K562 (cell line): ENCODE data around the gene OCEL1. TPM values are rescaled to one million over a fixed set of nuclear protein-coding genes. Genes with fewer than 3 reads are reported as not detected.

ENCODE experiments used
- BRCA1 ChIP-seq, 2 experiments: fragments of 450-650 bp in 1 of 2; sonication (generic) in 1 of 2; formaldehyde crosslinking in 1 of 2; IDR thresholded peaks; 2 replicates each; pipeline versions ENCODE4 v1.5.0 to v1.6.1; 2017 to 2020; ENCODE audit warnings: mild to moderate bottlenecking in 1 of 2, missing genetic modification reagents in 1 of 2
- DPF2 ChIP-seq: fragments of 450-650 bp; IDR thresholded peaks from 2 replicates; pipeline ENCODE4 v1.6.1; 2016
- ESRRB ChIP-seq: fragments of 250-450 bp; sonication (Bioruptor Pico); IDR thresholded peaks from 2 replicates; pipeline ENCODE4 v1.5.0; 2020; ENCODE audit warnings: mild to moderate bottlenecking, moderate library complexity, borderline replicate concordance
- FOXJ2 ChIP-seq: fragments of 200-800 bp; sonication (Bioruptor generic); IDR thresholded peaks from 2 replicates; pipeline ENCODE4 v1.6.1; 2016; ENCODE audit warnings: missing genetic modification characterization, missing compliant biosample characterization
- FOXM1 ChIP-seq, 2 experiments: fragments of 450-650 bp in 1 of 2; sonication (generic) in 1 of 2; formaldehyde crosslinking in 1 of 2; IDR thresholded peaks; 2 replicates each; pipeline versions ENCODE4 v1.6.1 to v1.9.0; 2017 to 2022; ENCODE audit warnings: low read depth in 2 of 2, mild to moderate bottlenecking in 2 of 2, missing genetic modification reagents in 1 of 2, moderate library complexity in 1 of 2
- MBD2 ChIP-seq: sonication (generic); IDR thresholded peaks from 2 replicates; pipeline ENCODE4 v1.6.1; 2016; ENCODE audit warnings: low read depth, borderline replicate concordance
- NONO ChIP-seq, 2 experiments: fragments of 200-400 bp in 1 of 2; fragments of 450-650 bp in 1 of 2; formaldehyde crosslinking in 1 of 2; IDR thresholded peaks; 2 replicates each; pipeline ENCODE4 v1.6.1; 2017; ENCODE audit warnings: low read depth in 2 of 2, mild to moderate bottlenecking in 2 of 2, moderate library complexity in 2 of 2, low read length in 1 of 2
- OTX1 ChIP-seq: fragments of 450-650 bp; formaldehyde crosslinking; IDR thresholded peaks from 2 replicates; pipeline ENCODE4 v1.4.0; 2022; ENCODE audit warnings: mild to moderate bottlenecking
- POLR2H ChIP-seq: IDR thresholded peaks from 2 replicates; pipeline ENCODE4 v1.6.1; 2016; ENCODE audit warnings: missing genetic modification characterization, low read depth, mild to moderate bottlenecking, control low read depth, missing compliant biosample characterization, moderate library complexity
- RBBP5 ChIP-seq: fragments of 200-600 bp; sonication (generic); IDR thresholded peaks from 2 replicates; pipeline ENCODE4 v1.6.1; 2012; ENCODE audit warnings: borderline replicate concordance, mild to moderate bottlenecking, low read length, control low read depth, inconsistent platforms; ENCODE audit not compliant: insufficient read depth, poor library complexity, severe bottlenecking
- RBM39 ChIP-seq: fragments of 200-400 bp; formaldehyde crosslinking; optimal IDR thresholded peaks from 2 replicates; pipeline ENCODE3; 2018; ENCODE audit warnings: low read depth, low read length
- SETDB1 ChIP-seq: IDR thresholded peaks from one replicate; pipeline ENCODE4 v1.6.1; 2012; ENCODE audit warnings: low read length, control low read depth, inconsistent platforms
- SMC3 ChIP-seq: conservative IDR thresholded peaks from 2 replicates; pipeline ENCODE4 v1.6.1; 2011; ENCODE audit warnings: low read depth, low read length, improper control_type of control experiment; ENCODE audit not compliant: insufficient read depth
- SOX6 ChIP-seq: fragments of 450-650 bp; IDR thresholded peaks from 2 replicates; pipeline ENCODE4 v1.6.1; 2014; ENCODE audit warnings: mild to moderate bottlenecking
- TAF1 ChIP-seq: IDR thresholded peaks from 2 replicates; pipeline ENCODE4 v1.6.1; 2011; ENCODE audit warnings: mild to moderate bottlenecking, low read length, moderate library complexity; ENCODE audit not compliant: insufficient read depth, control insufficient read depth, severe bottlenecking; ENCODE audit errors: extremely low read depth
- TARDBP ChIP-seq: fragments of 450-650 bp; IDR thresholded peaks from 2 replicates; pipeline ENCODE4 v1.6.1; 2016
- ZFX ChIP-seq: sonication (generic); formaldehyde crosslinking; IDR thresholded peaks from 2 replicates; pipeline ENCODE4 v1.8.0; 2022; ENCODE audit warnings: mild to moderate bottlenecking, missing genetic modification reagents, moderate library complexity
- ZNF24 ChIP-seq: fragments of 450-650 bp; IDR thresholded peaks from 2 replicates; pipeline ENCODE4 v1.6.1; 2016
- ZNF584 ChIP-seq: fragments of 200-800 bp; sonication (Bioruptor generic); IDR thresholded peaks from 2 replicates; pipeline ENCODE4 v1.6.1; 2016; ENCODE audit warnings: low read depth, mild to moderate bottlenecking, missing genetic modification characterization, missing compliant biosample characterization
- polyA plus RNA-seq, 8 experiments: library from polyadenylated mRNA; depleted of rRNA in 4 of 8; stranded (reverse) in 5 of 8; unstranded in 3 of 8; fragments of >200 nt; fragmentation: Nextera tagmentation in 2 of 8; fragmentation: Illumina TruSeq in 1 of 8; extraction: Ambion mirVana in 2 of 8; extraction: Trizol in 1 of 8; gene quantifications; 2 replicates each; pipeline versions ENCODE4 v1.2.1 to v1.2.3, GENCODE V29; 2011 to 2014; ENCODE audit warnings: inconsistent platforms in 1 of 8, missing spikeins in 1 of 8
- total RNA-seq, 7 experiments: library from RNA; depleted of rRNA in 6 of 7; stranded (reverse); fragments of >200 nt in 6 of 7; fragmentation: Illumina TruSeq in 2 of 7; extraction: Trizol in 2 of 7; gene quantifications; 2 replicates each; pipeline versions ENCODE4 v1.2.1 to v1.2.3, GENCODE V29; 2011 to 2021; ENCODE audit warnings: low replicate concordance in 1 of 7
- TF ChIP-seq, protein P1 (sequence below): IDR thresholded peaks from 2 replicates; pipeline ENCODE4 v1.6.1; 2011; ENCODE audit not compliant: insufficient read length; ENCODE audit errors: extremely low read depth
- TF ChIP-seq, protein P2 (sequence below): fragments of 450-650 bp; conservative IDR thresholded peaks from 2 replicates; pipeline ENCODE4 v1.6.1; 2016; ENCODE audit warnings: missing genetic modification characterization, low read depth, mild to moderate bottlenecking, control low read depth, missing compliant biosample characterization
- TF ChIP-seq, protein P3 (sequence below), 2 experiments: fragments of 200-800 bp in 1 of 2; sonication (Bioruptor generic) in 1 of 2; sonication (generic) in 1 of 2; formaldehyde crosslinking in 1 of 2; IDR thresholded peaks in 1 of 2; conservative IDR thresholded peaks in 1 of 2; 2 replicates each; pipeline versions ENCODE4 v1.5.0 to v1.6.1; 2016 to 2020; ENCODE audit warnings: missing compliant biosample characterization in 1 of 2, missing genetic modification characterization in 1 of 2, missing genetic modification reagents in 1 of 2

OCEL1 gene
- total and polyA plus RNA-seq, 9 of the 15 experiments (the other 6 are each of a cell fraction or from before 2014, with no cell fraction given), result 8.0 to 38.0 (median 12.4) TPM

DNA sequence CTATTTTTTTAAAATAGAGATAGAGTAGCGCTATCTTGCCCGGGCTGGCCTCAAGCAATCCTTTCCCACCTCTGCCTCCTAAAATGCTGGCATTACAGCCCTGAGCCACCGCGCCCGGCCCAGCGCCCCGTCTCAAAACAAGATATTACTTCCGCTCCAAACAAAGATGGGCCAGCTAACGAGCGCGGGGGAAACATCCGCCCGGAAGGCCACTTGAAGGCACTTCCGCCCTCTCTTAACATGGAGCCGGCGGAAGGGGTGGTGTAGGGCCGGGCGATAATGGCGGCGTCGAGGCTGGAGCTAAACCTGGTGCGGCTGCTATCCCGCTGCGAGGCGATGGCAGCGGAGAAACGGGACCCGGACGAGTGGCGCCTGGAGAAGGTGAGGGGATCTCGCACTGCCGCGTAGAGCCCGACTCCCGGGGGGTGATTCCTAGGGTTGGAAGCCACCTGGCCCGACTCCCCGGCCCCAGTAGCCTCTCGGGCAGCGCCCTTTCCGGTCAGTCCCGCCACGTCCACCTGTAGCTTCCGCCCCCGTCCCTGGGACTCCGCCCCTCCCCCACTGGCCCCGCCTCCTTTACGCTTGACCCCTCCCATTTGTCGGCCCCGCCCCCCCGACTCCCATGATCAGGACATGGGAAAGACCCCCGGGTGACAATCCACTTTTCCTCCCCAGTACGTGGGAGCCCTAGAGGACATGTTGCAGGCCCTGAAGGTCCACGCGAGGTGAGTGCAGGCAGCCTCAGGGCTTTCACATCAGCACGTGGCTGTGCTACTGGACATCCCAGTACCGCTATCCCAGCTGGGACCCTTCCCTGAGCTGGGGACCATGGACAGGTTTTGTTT lies 10.7 kb upstream of the OCEL1 start, which contains the start of gene USE1 (continued):
- TF ChIP-seq TAF1, result peak; percentile 97
- no peak for TF ChIP-seq FOXM1 (IDR thresholded peaks at IDR 0.05; ENCODE audit: low read depth)
- TF ChIP-seq FOXM1 (CRISPR knock-in tag; IDR thresholded peaks at IDR 0.05; ENCODE audit: low read depth), result peak; percentile 57; the same call in 1 of the 2 replicates
- no peak for TF ChIP-seq SETDB1
- peak; percentile 79 for TF ChIP-seq MBD2
- TF ChIP-seq NONO (IDR thresholded peaks at IDR 0.05; ENCODE audit: low read depth in 2 of 2, low read length in 1 of 2), result 0 out of 4 replicates have a peak, but pooled peaks of 1 of the 2 experiments have one; percentile 55
- no peak; the same call in 1 of the 2 replicates for TF ChIP-seq DPF2
- 0 out of 2 replicates have a peak, but pooled peaks have one; percentile 9 for TF ChIP-seq ZNF24
- TF ChIP-seq ZNF584, result 0 out of 2 replicates have a peak, but pooled peaks have one; percentile 72
- TF ChIP-seq ZFX (CRISPR knock-in tag), result peak; percentile 96
- TF ChIP-seq FOXJ2, result peak; percentile 80
- peak; percentile 58 for TF ChIP-seq RBBP5
- peak; percentile 62 for TF ChIP-seq RBM39
- TF ChIP-seq POLR2H, result peak; percentile 91
- TF ChIP-seq OTX1 (CRISPR knock-in tag), result 0 out of 2 replicates have a peak, but pooled peaks have one; percentile 34
- 0 out of 2 replicates have a peak, but pooled peaks have one; percentile 13 for TF ChIP-seq SMC3
- TF ChIP-seq, protein P1, sequence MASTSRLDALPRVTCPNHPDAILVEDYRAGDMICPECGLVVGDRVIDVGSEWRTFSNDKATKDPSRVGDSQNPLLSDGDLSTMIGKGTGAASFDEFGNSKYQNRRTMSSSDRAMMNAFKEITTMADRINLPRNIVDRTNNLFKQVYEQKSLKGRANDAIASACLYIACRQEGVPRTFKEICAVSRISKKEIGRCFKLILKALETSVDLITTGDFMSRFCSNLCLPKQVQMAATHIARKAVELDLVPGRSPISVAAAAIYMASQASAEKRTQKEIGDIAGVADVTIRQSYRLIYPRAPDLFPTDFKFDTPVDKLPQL, result peak; percentile 32
- TF ChIP-seq ESRRB (CRISPR knock-in tag), result no peak
- TF ChIP-seq, protein P2, sequence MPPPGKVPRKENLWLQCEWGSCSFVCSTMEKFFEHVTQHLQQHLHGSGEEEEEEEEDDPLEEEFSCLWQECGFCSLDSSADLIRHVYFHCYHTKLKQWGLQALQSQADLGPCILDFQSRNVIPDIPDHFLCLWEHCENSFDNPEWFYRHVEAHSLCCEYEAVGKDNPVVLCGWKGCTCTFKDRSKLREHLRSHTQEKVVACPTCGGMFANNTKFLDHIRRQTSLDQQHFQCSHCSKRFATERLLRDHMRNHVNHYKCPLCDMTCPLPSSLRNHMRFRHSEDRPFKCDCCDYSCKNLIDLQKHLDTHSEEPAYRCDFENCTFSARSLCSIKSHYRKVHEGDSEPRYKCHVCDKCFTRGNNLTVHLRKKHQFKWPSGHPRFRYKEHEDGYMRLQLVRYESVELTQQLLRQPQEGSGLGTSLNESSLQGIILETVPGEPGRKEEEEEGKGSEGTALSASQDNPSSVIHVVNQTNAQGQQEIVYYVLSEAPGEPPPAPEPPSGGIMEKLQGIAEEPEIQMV, result no peak
- 0 out of 2 replicates have a peak, but pooled peaks have one; percentile 53 for TF ChIP-seq SOX6
- TF ChIP-seq, protein P3, sequence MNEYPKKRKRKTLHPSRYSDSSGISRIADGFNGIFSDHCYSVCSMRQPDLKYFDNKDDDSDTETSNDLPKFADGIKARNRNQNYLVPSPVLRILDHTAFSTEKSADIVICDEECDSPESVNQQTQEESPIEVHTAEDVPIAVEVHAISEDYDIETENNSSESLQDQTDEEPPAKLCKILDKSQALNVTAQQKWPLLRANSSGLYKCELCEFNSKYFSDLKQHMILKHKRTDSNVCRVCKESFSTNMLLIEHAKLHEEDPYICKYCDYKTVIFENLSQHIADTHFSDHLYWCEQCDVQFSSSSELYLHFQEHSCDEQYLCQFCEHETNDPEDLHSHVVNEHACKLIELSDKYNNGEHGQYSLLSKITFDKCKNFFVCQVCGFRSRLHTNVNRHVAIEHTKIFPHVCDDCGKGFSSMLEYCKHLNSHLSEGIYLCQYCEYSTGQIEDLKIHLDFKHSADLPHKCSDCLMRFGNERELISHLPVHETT (CRISPR knock-in tag; conservative IDR thresholded peaks at IDR 0.05 in 1 of 2, IDR thresholded peaks at IDR 0.05 in 1 of 2), result peak in 1 of 2 experiments; percentile 82; a peak in 2 of 4 replicates
- no peak for TF ChIP-seq BRCA1 (IDR thresholded peaks at IDR 0.05)
- no peak for TF ChIP-seq BRCA1 (CRISPR knock-in tag; IDR thresholded peaks at IDR 0.05)
- TF ChIP-seq TARDBP, result peak; percentile 66; the same call in 1 of the 2 replicates
